MCF 10A (cell line): ENCODE results near the gene FAM13A. TPM values are rescaled to one million over a fixed set of nuclear protein-coding genes. Genes with fewer than 3 reads are reported as not detected.
"Not testable (repeated sequence)": the region's sequence is repeated elsewhere in the genome, so short reads cannot be mapped to it uniquely, and the experiment has no call there.

Experiments used
- BruUV-seq: library from RNA; stranded (reverse); fragments of 400-500 nt; replicated peaks from 2 replicates; lab custom pipeline; 2021; lab: Mats Ljungman, UMichigan
- CTCF ChIA-PET: fragments of 300-600 bp; sonication (Branson Sonifier 250); formaldehyde crosslinking; extraction: SDS; loops from one replicate; lab custom pipeline; 2021; ENCODE audit warnings: antibody characterized with exemption, inconsistent platforms; lab: Yijun Ruan, JAX
- POLR2A ChIA-PET: fragments of 300-600, 350-650 bp; sonication (Branson Sonifier 250); formaldehyde crosslinking; extraction: SDS; loops from one replicate; lab custom pipeline; 2020; ENCODE audit warnings: antibody characterized with exemption, inconsistent platforms; lab: Yijun Ruan, JAX
- DNase-seq: peaks from one replicate; pipeline ENCODE4 v3.0.0-alpha.2; 2018; ENCODE audit not compliant: unreplicated experiment
- H3K27ac Mint-ChIP-seq: one replicate; pipeline ENCODE4 v1.8.0; 2022; ENCODE audit warnings: mild to moderate bottlenecking, low read depth, mixed read lengths; ENCODE audit not compliant: unreplicated experiment
- H3K27me3 Mint-ChIP-seq: one replicate; pipeline ENCODE4 v1.8.0; 2022; ENCODE audit warnings: mixed read lengths; ENCODE audit not compliant: insufficient read depth, unreplicated experiment
- H3K36me3 Mint-ChIP-seq: one replicate; pipeline ENCODE4 v1.8.0; 2022; ENCODE audit warnings: mild to moderate bottlenecking, moderate library complexity, mixed read lengths; ENCODE audit not compliant: insufficient read depth, unreplicated experiment
- H3K4me1 Mint-ChIP-seq: one replicate; pipeline ENCODE4 v1.8.0; 2022; ENCODE audit warnings: mixed read lengths; ENCODE audit not compliant: insufficient read depth, unreplicated experiment
- H3K4me3 Mint-ChIP-seq: one replicate; pipeline ENCODE4 v1.8.0; 2022; ENCODE audit warnings: mild to moderate bottlenecking, moderate library complexity, mixed read lengths; ENCODE audit not compliant: unreplicated experiment
- H3K9me3 Mint-ChIP-seq: one replicate; pipeline ENCODE4 v1.8.0; 2022; ENCODE audit warnings: mixed read lengths; ENCODE audit not compliant: unreplicated experiment
- intact Hi-C: fragments of 100-400 bp; cut with micrococcal nuclease; formaldehyde crosslinking; loops from 2 replicates; pipeline ENCODE4 v1.14.1; 2022
- total RNA-seq: library from RNA; stranded (reverse); gene quantifications from 2 replicates; pipeline ENCODE4 v1.2.3, GENCODE V29; 2022
- TF ChIP-seq, protein P1 (sequence below): fragments of 200-600 bp; IDR thresholded peaks from one replicate; pipeline ENCODE4 v1.8.0; 2022; ENCODE audit warnings: antibody characterized with exemption, mild to moderate bottlenecking; ENCODE audit not compliant: unreplicated experiment

The FAM13A gene
- total RNA-seq, 1 experiment from 2014 or later, result 11.1 TPM

- Mint-ChIP-seq H3K9me3 (no peaks in the 10 kb centered on the region), H3K27ac (no peak overlapping the region), H3K4me1 (peaks cover 5% of the 10 kb centered on the region), H3K27me3 (no peaks in the 10 kb centered on the region), H3K4me3 (no peak overlapping the region), H3K36me3 (no peaks in the 10 kb centered on the region)
- BruUV-seq, result no TSS peak
- intact Hi-C loops, result no loop called here
- DNase-seq, result no peak
- TF ChIP-seq, protein P1, sequence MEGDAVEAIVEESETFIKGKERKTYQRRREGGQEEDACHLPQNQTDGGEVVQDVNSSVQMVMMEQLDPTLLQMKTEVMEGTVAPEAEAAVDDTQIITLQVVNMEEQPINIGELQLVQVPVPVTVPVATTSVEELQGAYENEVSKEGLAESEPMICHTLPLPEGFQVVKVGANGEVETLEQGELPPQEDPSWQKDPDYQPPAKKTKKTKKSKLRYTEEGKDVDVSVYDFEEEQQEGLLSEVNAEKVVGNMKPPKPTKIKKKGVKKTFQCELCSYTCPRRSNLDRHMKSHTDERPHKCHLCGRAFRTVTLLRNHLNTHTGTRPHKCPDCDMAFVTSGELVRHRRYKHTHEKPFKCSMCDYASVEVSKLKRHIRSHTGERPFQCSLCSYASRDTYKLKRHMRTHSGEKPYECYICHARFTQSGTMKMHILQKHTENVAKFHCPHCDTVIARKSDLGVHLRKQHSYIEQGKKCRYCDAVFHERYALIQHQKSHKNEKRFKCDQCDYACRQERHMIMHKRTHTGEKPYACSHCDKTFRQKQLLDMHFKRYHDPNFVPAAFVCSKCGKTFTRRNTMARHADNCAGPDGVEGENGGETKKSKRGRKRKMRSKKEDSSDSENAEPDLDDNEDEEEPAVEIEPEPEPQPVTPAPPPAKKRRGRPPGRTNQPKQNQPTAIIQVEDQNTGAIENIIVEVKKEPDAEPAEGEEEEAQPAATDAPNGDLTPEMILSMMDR, result no peak
- ChIA-PET POLR2A (no interaction called here), CTCF (interaction anchor here (2.1 kb wide), 1 partner anchor 11 kb away, joined by 6 read pairs; no protein-coding TSS in a partner anchor)
Observed at GRCh38 chr4:88892646-88893045, 164.3 kb downstream of the FAM13A start.

DNA sequence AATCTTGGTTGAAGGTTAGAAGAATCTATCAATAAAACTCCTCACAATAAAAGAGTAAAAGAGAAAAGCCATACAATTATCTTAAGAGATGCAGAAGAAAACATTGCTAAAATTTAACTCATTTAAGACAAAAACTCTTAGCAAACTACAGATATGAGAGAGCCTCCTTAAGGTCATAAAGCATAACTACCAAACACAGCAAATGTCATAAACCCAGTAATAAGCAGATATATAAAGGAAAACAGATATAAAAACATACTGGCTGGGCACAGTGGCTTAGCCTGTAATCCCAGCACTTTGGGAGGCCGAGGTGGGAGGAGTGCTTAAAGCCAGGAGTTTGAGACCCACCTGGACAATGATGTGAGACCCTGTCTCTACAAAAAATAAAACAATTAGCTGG is 165.3 kb downstream of the FAM13A start:
- ChIA-PET POLR2A (interaction anchor here (0.7 to 1.3 kb wide), 3 partner anchors 9 to 81 kb away, joined by 3 to 5 read pairs (median 4); no protein-coding TSS in a partner anchor), CTCF (interaction anchor here (1.4 to 2.1 kb wide), 3 partner anchors 10 to 74 kb away, joined by 3 to 6 read pairs (median 4); no protein-coding TSS in a partner anchor)
- H3K4me1 Mint-ChIP-seq, result peaks cover 5% of the 10 kb centered on the region
- H3K9me3 Mint-ChIP-seq, result no peaks in the 10 kb centered on the region
- DNase-seq, result no peak
- intact Hi-C loops, result no loop called here
- no peak overlapping the region for H3K27ac Mint-ChIP-seq
- H3K27me3 Mint-ChIP-seq, result no peaks in the 10 kb centered on the region
- no TSS peak for BruUV-seq
- no peaks in the 10 kb centered on the region for H3K36me3 Mint-ChIP-seq
- TF ChIP-seq, protein P1, result no peak
- no peak overlapping the region for H3K4me3 Mint-ChIP-seq

GRCh38 chr4:88887409-88887808 is 169.6 kb downstream of the FAM13A start:
- H3K27ac Mint-ChIP-seq, H3K4me1 Mint-ChIP-seq, BruUV-seq, H3K9me3 Mint-ChIP-seq, H3K4me3 Mint-ChIP-seq, intact Hi-C loops, H3K36me3 Mint-ChIP-seq, DNase-seq, H3K27me3 Mint-ChIP-seq, POLR2A ChIA-PET: not testable (repeated sequence)
- CTCF ChIA-PET, result interaction anchor here (0.7 kb wide), 1 partner anchor 102 kb away, joined by 3 read pairs; no protein-coding TSS in a partner anchor

- Mint-ChIP-seq H3K4me1 (no peaks in the 10 kb centered on the region), H3K4me3 (no peak overlapping the region), H3K27me3 (no peaks in the 10 kb centered on the region), H3K36me3 (no peaks in the 10 kb centered on the region), H3K9me3 (no peaks in the 10 kb centered on the region), H3K27ac (no peak overlapping the region)
- CTCF ChIA-PET, result interaction anchor here (0.6 to 1.2 kb wide), 3 partner anchors 9 to 38 kb away, joined by 3 to 6 read pairs (median 4); no protein-coding TSS in a partner anchor
- no TSS peak for BruUV-seq
- TF ChIP-seq, protein P1, result no peak
- POLR2A ChIA-PET, result interaction anchor here (0.6 to 0.9 kb wide), 3 partner anchors 23 to 598 kb away, joined by 3 to 5 read pairs (median 4); no protein-coding TSS in a partner anchor
- intact Hi-C loops, result no loop called here
- no peak for DNase-seq
Observed at GRCh38 chr4:88881227-88881569, 175.8 kb downstream of the FAM13A start.
